Neutrophil (primary cell): ENCODE measurements around the gene EDN3.

ENCODE experiments used
- H3K27ac ChIP-seq: fragments of 200-600 bp; sonication (generic); 2 replicates; pipeline ENCODE4 v1.5.1; 2016; ENCODE audit warnings: mild to moderate bottlenecking, moderate library complexity
- H3K27me3 ChIP-seq: fragments of 200-600 bp; sonication (generic); 2 replicates; pipeline ENCODE4 v1.6.0; 2016; ENCODE audit warnings: mild to moderate bottlenecking
- H3K36me3 ChIP-seq: fragments of 200-600 bp; sonication (generic); 2 replicates; pipeline ENCODE4 v1.5.1; 2017
- H3K4me1 ChIP-seq, 2 experiments: fragments of 200-600 bp in 1 of 2; sonication (generic) in 1 of 2; 1 replicate in 1 of 2; 2 replicates in 1 of 2; pipeline versions ENCODE4 v1.5.1 to v1.6.1; 2013 to 2016; ENCODE audit warnings: low read depth in 1 of 2, low read length in 1 of 2, mild to moderate bottlenecking in 1 of 2, moderate library complexity in 1 of 2; ENCODE audit not compliant: control insufficient read depth in 1 of 2, insufficient read depth in 1 of 2
- H3K4me3 ChIP-seq, 2 experiments: fragments of 200-600 bp in 1 of 2; sonication (generic) in 1 of 2; 1 replicate in 1 of 2; 2 replicates in 1 of 2; pipeline ENCODE4 v1.5.1; 2013 to 2016; ENCODE audit warnings: low read depth in 1 of 2, low read length in 1 of 2, mild to moderate bottlenecking in 1 of 2, moderate library complexity in 1 of 2
- H3K9me3 ChIP-seq: fragments of 200-600 bp; sonication (generic); 2 replicates; pipeline ENCODE4 v1.5.1; 2016
- TF ChIP-seq, protein P1 (sequence below): fragments of 200-600 bp; sonication (generic); IDR thresholded peaks from 2 replicates; pipeline ENCODE4 v1.5.1; 2016; ENCODE audit warnings: antibody characterized with exemption

The EDN3 gene

DNA sequence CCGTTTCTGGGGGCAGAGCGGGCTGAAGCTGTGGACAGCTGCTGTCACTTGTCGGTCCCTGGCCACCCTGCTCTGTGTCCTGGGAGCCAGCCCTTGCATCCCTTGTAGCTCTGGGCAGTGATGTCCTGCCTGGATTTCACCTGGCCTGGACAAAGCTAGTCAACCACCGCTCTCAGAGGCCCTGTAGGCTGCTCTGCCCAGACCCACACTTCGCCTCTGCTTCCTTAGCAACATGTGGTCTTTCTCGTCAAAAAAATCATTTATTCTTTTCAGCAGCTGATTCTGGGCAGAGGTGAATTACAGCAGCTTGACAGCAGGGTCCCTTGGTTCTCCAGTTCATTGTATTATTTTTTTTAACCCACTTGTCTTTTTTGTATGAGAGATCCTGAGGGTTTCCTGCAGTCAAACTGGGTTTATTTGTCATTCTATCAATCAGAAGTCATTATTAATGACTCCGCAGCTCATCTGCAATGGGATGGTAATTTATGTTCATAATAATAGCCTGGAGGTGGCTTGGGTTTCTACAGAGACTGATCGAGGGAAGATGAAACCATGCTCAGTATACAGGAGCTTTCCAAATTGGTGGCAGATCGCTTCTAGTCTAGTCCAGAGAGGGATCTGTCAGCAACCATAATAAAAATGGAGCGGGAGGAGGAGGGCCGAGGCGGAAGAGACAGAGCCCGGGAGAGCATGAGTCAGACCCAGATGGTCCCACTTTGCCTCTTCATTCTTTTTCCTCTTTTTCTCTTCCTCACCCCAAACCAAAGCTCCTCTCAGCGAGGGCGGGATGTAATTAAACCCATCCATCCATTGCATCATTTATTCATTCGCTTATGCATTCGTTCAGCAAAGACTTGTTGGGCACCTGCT is 22.4 kb downstream of the EDN3 start:
- Histone ChIP-seq H3K9me3 (no peaks in the 10 kb centered on the region), H3K27ac (no peak overlapping the region), H3K4me3 (no peak overlapping the region), H3K4me1 (no peaks in the 10 kb centered on the region), H3K27me3 (no peaks in the 10 kb centered on the region), H3K36me3 (no peaks in the 10 kb centered on the region)
- TF ChIP-seq, protein P1, sequence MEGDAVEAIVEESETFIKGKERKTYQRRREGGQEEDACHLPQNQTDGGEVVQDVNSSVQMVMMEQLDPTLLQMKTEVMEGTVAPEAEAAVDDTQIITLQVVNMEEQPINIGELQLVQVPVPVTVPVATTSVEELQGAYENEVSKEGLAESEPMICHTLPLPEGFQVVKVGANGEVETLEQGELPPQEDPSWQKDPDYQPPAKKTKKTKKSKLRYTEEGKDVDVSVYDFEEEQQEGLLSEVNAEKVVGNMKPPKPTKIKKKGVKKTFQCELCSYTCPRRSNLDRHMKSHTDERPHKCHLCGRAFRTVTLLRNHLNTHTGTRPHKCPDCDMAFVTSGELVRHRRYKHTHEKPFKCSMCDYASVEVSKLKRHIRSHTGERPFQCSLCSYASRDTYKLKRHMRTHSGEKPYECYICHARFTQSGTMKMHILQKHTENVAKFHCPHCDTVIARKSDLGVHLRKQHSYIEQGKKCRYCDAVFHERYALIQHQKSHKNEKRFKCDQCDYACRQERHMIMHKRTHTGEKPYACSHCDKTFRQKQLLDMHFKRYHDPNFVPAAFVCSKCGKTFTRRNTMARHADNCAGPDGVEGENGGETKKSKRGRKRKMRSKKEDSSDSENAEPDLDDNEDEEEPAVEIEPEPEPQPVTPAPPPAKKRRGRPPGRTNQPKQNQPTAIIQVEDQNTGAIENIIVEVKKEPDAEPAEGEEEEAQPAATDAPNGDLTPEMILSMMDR, result no peak

DNA sequence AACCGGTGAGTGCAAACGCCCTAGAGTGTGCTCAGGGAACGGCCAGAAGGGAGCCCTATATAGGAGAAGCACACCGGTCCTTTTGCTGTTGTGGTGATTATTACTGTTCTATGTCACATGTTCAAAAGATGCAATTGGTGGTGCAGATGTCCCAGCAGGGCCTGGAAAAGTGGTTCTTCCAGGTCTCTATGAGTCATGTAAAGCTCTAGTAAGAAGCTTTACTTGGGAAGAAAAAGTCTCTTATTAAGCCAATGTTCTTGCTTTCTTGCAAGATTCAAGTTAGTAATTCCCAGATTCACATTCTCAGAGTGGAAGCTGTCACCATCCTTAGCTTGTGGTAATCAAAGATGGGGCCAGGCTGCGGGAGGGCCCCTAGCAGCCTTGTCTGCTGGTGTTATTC is 23.3 kb downstream of the EDN3 start:
- Histone ChIP-seq H3K36me3 (no peaks in the 10 kb centered on the region), H3K27ac (no peak overlapping the region), H3K4me3 (no peak overlapping the region), H3K27me3 (no peaks in the 10 kb centered on the region), H3K9me3 (no peaks in the 10 kb centered on the region), H3K4me1 (no peaks in the 10 kb centered on the region)
- TF ChIP-seq, protein P1, result no peak

DNA sequence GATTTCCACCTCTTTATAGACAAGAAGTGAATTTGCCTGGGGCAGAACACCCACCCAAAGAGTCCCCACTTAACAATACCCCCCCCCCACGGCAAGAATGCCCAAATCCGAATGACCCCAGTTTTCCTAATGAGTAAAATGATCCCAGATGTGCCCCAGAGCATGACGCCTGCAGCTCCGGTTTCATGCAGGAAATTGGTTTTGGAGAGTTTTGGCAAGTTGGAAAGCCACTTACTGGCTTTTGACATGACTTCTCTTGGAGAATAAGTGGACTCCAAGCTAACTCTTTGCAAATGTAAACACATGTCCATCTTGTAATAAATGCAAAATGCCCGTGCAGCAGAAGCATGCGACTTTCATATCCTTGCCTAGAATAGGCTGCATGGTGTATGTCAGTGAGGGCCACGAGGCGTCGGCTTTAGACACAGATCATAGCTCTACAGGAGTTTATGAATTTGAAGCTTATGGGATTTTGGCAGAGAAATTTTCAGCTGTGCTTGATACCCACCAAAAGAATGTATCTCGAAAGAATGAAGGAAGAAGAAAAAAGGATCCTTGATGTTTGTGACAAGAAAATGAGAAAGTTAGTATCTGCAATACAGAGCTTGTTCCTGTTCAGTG is 24.2 kb downstream of the EDN3 start:
- Histone ChIP-seq H3K9me3 (no peaks in the 10 kb centered on the region), H3K27me3 (no peaks in the 10 kb centered on the region), H3K4me1 (no peaks in the 10 kb centered on the region), H3K27ac (no peak overlapping the region), H3K36me3 (no peaks in the 10 kb centered on the region), H3K4me3 (no peak overlapping the region)
- TF ChIP-seq, protein P1, result no peak

DNA sequence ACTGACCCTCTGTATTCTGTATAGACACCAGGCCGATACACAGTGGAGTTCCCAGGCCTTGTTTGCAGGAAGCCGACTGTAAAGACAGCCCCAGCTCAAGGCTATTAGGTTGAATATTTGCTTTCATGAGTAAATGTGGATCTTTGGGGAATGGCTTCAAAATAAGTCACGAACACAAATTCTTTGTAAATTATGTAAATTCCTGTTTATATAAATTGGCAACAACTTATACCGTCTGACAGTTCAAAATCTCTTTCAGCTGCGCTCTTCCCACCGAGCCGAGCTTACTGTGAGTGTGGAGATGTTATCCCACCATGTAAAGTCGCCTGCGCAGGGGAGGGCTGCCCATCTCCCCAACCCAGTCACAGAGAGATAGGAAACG is 24.7 kb downstream of the EDN3 start:
- H3K36me3 ChIP-seq, result no peaks in the 10 kb centered on the region
- no peaks in the 10 kb centered on the region for H3K27me3 ChIP-seq
- H3K9me3 ChIP-seq, result no peaks in the 10 kb centered on the region
- TF ChIP-seq, protein P1, result no peak
- no peak overlapping the region for H3K27ac ChIP-seq
- no peak overlapping the region for H3K4me3 ChIP-seq
- no peaks in the 10 kb centered on the region for H3K4me1 ChIP-seq

DNA sequence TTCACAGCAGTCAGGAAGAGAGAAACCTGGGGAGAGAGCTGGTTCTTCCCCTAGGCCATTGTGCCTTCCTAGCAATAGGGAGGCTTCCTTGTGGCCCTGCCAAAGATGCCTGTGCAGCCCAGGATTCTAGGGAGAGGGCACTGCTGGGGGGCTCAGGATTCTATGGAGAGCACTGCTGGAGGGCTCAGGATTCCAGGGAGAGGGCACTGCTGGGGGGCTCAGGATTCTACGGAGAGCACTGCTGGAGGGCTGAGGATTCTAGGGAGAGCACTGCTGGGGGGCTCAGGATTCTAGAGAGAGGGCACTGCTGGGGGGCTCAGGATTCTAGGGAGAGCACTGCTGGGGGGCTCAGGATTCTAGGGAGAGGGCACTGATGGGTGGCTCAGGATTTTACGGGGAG is 25.8 kb downstream of the EDN3 start:
- H3K27me3 ChIP-seq, result no peaks in the 10 kb centered on the region
- H3K27ac ChIP-seq, result no peak overlapping the region
- TF ChIP-seq, protein P1, result no peak
- no peak overlapping the region for H3K4me3 ChIP-seq
- no peaks in the 10 kb centered on the region for H3K9me3 ChIP-seq
- no peaks in the 10 kb centered on the region for H3K36me3 ChIP-seq
- no peaks in the 10 kb centered on the region for H3K4me1 ChIP-seq
